SK-N-SH (cell line): ENCODE measurements around the gene IQSEC2.

Experiments used
- EZH2phosphoT487 ChIP-seq: fragments of 200-600 bp; sonication (generic); IDR thresholded peaks from 2 replicates; pipeline ENCODE4 v1.6.1; 2017; ENCODE audit warnings: low read depth, mixed run types, mild to moderate bottlenecking, antibody characterized with exemption, moderate library complexity, borderline replicate concordance
- NRF1 ChIP-seq: IDR thresholded peaks from 2 replicates; pipeline ENCODE4 v1.6.1; 2012; ENCODE audit warnings: low read depth, mild to moderate bottlenecking, low read length

DNA sequence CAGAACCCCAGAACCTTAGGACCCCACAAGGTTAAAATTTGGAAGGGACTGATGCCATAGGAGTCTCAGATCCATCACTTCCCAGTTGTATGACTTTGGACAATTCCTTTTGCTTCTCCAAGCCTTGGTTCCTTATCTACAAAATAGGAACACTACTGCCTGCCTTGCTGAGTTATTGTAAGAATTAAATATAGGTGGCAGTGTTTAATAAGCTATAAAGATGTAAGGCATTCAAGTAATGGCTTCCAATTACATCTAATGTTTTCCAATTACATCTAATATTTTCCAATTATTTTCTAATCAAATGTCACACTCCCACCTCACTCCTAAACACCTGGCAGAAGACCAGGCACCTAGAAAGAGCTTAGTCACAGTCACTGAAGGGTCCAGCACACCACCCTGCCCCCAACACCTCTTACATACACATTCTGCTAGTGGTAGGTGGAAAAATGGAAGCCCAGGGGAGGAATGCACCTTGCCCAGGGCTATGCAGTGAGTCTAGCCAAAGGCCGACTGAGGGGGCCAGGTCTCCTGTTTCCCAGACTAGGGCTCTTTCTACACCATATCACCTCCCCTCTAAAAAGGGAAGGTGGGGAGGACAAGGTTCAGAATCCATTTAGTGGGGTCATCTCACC lies 31.9 kb downstream of the IQSEC2 start:
- TF ChIP-seq NRF1: no peak
- TF ChIP-seq EZH2phosphoT487: no peak
